ENCODE measurements around the gene LRRC34. TPM values are rescaled to one million over a fixed set of nuclear protein-coding genes. Genes with fewer than 3 reads are reported as not detected.

LRRC34 gene
- total and polyA plus RNA-seq, 2 of the 8 experiments (the other 6 are each of a cell fraction or from before 2014, with no cell fraction given): 3.3 to 4.1 TPM

GRCh38 chr3:169813278-169813677, 574 bp upstream of the LRRC34 start:
- H3K23me2 ChIP-seq (ENCODE audit: low read depth, low read length): peaks cover 4% of the 10 kb centered on the region; the same call in 1 of the 2 replicates
- H3K56ac ChIP-seq (replicated peaks; ENCODE audit: insufficient read length, low read depth, low read length): no peak overlapping the region
- H2BK120ac ChIP-seq (replicated peaks; ENCODE audit: low read depth, low read length): no peak overlapping the region
- no peak overlapping the region for H3K23ac ChIP-seq (ENCODE audit: insufficient read length)
- no peak overlapping the region; the same call in 1 of the 2 replicates for H2BK5ac ChIP-seq (ENCODE audit: low read depth, low read length)
- ChIA-PET POLR2A (ENCODE audit: partially characterized antibody) (interaction anchor here (1.2 kb wide), 1 partner anchor 153 kb away, joined by 5 read pairs; the partner anchor contains the start of gene SEC62), CTCF (ENCODE audit: partially characterized antibody) (interaction anchor here (0.6 to 3.0 kb wide), 5 partner anchors 9 to 93 kb away, joined by 3 to 11 read pairs (median 3); partner anchors contain the start of gene TERC)
- peak overlapping the region; percentile 20 for H2BK15ac ChIP-seq (ENCODE audit: low read length)
- H3K27me3 ChIP-seq (replicated peaks in 1 of 4; ENCODE audit: control insufficient read depth in 3 of 4, extremely low read depth in 1 of 4, insufficient read depth in 3 of 4, low read length in 3 of 4): peaks cover 0 to 7% (median 4%) of the 10 kb centered on the region in 4 experiments; a peak in 6 of 7 replicates
- peak overlapping the region; percentile 86; the same call in 1 of the 2 replicates for H2BK12ac ChIP-seq (ENCODE audit: low read depth, low read length)
- no peak overlapping the region for H4K8ac ChIP-seq (ENCODE audit: extremely low read depth, insufficient read depth, low read length)
- TF ChIP-seq CBX8 (IDR thresholded peaks at IDR 0.05; ENCODE audit: borderline replicate concordance, low read depth, low read length) (no peak), POLR2AphosphoS5 (IDR thresholded peaks at IDR 0.05; ENCODE audit: low read depth, low read length) (no peak), CHD1 (IDR thresholded peaks at IDR 0.05; ENCODE audit: low read depth, low read length) (no peak), SIRT6 (IDR thresholded peaks at IDR 0.05; ENCODE audit: low read length) (no peak), FOSL1 (IDR thresholded peaks at IDR 0.05; ENCODE audit: insufficient read depth, low read depth, low read length) (no peak), POU5F1 (IDR thresholded peaks at IDR 0.05; ENCODE audit: low read depth, low read length) (no peak), KDM1A (IDR thresholded peaks at IDR 0.05; ENCODE audit: borderline replicate concordance, low read length) (no peak), SAP30 (IDR thresholded peaks at IDR 0.05; ENCODE audit: insufficient read depth, insufficient replicate concordance, low read length) (no peak), TAF1 (IDR thresholded peaks at IDR 0.05; ENCODE audit: low read depth, low read length) (no peak)
- TF ChIP-seq, protein P1, sequence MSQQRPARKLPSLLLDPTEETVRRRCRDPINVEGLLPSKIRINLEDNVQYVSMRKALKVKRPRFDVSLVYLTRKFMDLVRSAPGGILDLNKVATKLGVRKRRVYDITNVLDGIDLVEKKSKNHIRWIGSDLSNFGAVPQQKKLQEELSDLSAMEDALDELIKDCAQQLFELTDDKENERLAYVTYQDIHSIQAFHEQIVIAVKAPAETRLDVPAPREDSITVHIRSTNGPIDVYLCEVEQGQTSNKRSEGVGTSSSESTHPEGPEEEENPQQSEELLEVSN (IDR thresholded peaks at IDR 0.05): no peak
- TF ChIP-seq, protein P2, sequence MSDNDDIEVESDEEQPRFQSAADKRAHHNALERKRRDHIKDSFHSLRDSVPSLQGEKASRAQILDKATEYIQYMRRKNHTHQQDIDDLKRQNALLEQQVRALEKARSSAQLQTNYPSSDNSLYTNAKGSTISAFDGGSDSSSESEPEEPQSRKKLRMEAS (IDR thresholded peaks at IDR 0.05): no peak
- peak overlapping the region; percentile 66; the same call in 1 of the 2 replicates for H2BK20ac ChIP-seq (ENCODE audit: low read length)
- no peaks in the 10 kb centered on the region for H4K20me1 ChIP-seq (replicated peaks in 1 of 2; ENCODE audit: control insufficient read depth in 1 of 2, insufficient read depth in 2 of 2, low read length in 2 of 2)
- 68% methylated on average over 8 of the region's 8 CpGs; no CpG with 5 or more reads in 1 of the 2 experiments for WGBS, 2 experiments (ENCODE audit: extremely low coverage in 1 of 2, insufficient coverage in 1 of 2, insufficient read length in 1 of 2, insufficient replicate concordance in 2 of 2, low coverage in 1 of 2, low lambda C conversion rate in 2 of 2, missing lambda C conversion rate in 1 of 2)
- H3K14ac ChIP-seq (ENCODE audit: insufficient read length): no peak overlapping the region
- H3K36me3 ChIP-seq (ENCODE audit: control insufficient read depth in 2 of 4, insufficient read depth in 4 of 4, low read length in 3 of 4): no peaks in the 10 kb centered on the region
- no peaks in the 10 kb centered on the region for H3K79me1 ChIP-seq (ENCODE audit: low read depth, low read length)
- no peak overlapping the region for H2AK5ac ChIP-seq (ENCODE audit: low read depth, low read length)
- peak overlapping the region; percentile 92; the same call in 1 of the 2 replicates for H3K18ac ChIP-seq (ENCODE audit: extremely low read depth, low read length)
- H3K27ac ChIP-seq (ENCODE audit: low read depth, low read length): no peak overlapping the region
- peak overlapping the region; percentile 88 for H2AFZ ChIP-seq (ENCODE audit: low read length)
- H4K5ac ChIP-seq (ENCODE audit: insufficient read length, low read depth, low read length): no peak overlapping the region
- peak overlapping the region; percentile 54 to 73 (median 68); a peak in 7 of 8 replicates for H3K4me3 ChIP-seq (ENCODE audit: extremely low read depth in 1 of 4, insufficient read depth in 2 of 4, low read depth in 3 of 4, low read length in 4 of 4)
- H3K4ac ChIP-seq (replicated peaks; ENCODE audit: insufficient read length, low read depth, low read length): no peak overlapping the region
- FAIRE-seq: no peak
- H3K9me3 ChIP-seq (ENCODE audit: insufficient read depth in 2 of 2, low read depth in 1 of 2, low read length in 1 of 2): no peaks in the 10 kb centered on the region; a peak in 1 of 4 replicates
- H3K79me2 ChIP-seq (ENCODE audit: control insufficient read depth in 1 of 2, insufficient read depth in 2 of 2, low read length in 2 of 2): no peaks in the 10 kb centered on the region
- DNase-seq (ENCODE audit: low read depth in 1 of 2, low spot score in 2 of 2): no peak
- H3K9ac ChIP-seq (replicated peaks in 1 of 4; ENCODE audit: extremely low read depth in 1 of 4, low read depth in 3 of 4, low read length in 3 of 4): no peak overlapping the region; a peak in 1 of 7 replicates
- no peak overlapping the region for H4K91ac ChIP-seq (replicated peaks; ENCODE audit: insufficient read length, low read length)
- peak overlapping the region; percentile 79 to 93 for H3K4me2 ChIP-seq (ENCODE audit: insufficient read depth in 1 of 2, low read depth in 2 of 2, low read length in 2 of 2)
- H3K4me1 ChIP-seq (replicated peaks in 1 of 4; ENCODE audit: control insufficient read depth in 3 of 4, insufficient read depth in 4 of 4, low read length in 3 of 4): peaks cover 7 to 20% (median 10%) of the 10 kb centered on the region in 4 experiments; a peak in 6 of 7 replicates

Data from H1 (cell line).